ENCODE measurements around the gene CDH4. TPM values are rescaled to one million over a fixed set of nuclear protein-coding genes. Genes with fewer than 3 reads are reported as not detected.

The CDH4 gene
- polyA plus RNA-seq, 5 donors: 3.6 to 8.1 (median 4.7) TPM

DNA sequence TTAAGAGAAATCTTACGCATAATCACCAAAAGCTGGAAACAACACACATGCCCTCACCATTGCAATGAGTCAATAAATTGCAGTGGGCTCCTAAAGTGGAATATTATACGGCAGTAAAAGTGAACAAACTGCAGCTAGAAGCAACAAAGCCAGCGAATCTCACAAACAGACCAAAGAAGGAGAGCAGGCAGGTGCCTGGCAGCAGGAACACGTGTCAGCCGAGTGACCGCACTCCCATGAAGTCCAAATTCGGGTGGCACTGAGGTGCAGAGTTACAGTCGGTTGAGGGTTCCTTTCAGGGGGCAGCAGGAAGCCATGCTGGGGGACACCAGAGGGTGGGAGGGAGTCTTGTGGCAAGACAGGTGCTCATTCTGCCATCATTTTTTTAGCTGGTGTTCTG, 500.5 kb downstream of the CDH4 start:
- no peak for DNase-seq

GRCh38 chr20:61753316-61753942, 501.4 kb downstream of the CDH4 start:
- DNase-seq: no peak

GRCh38 chr20:61753987-61754956, 502.2 kb downstream of the CDH4 start:
- DNase-seq: no peak

GRCh38 chr20:61754976-61755778, 503.1 kb downstream of the CDH4 start:
- DNase-seq: no peak

GRCh38 chr20:61755971-61756845, 504.1 kb downstream of the CDH4 start:
- no peak for DNase-seq

GRCh38 chr20:61756966-61757677, 505.1 kb downstream of the CDH4 start:
- DNase-seq: no peak

DNA sequence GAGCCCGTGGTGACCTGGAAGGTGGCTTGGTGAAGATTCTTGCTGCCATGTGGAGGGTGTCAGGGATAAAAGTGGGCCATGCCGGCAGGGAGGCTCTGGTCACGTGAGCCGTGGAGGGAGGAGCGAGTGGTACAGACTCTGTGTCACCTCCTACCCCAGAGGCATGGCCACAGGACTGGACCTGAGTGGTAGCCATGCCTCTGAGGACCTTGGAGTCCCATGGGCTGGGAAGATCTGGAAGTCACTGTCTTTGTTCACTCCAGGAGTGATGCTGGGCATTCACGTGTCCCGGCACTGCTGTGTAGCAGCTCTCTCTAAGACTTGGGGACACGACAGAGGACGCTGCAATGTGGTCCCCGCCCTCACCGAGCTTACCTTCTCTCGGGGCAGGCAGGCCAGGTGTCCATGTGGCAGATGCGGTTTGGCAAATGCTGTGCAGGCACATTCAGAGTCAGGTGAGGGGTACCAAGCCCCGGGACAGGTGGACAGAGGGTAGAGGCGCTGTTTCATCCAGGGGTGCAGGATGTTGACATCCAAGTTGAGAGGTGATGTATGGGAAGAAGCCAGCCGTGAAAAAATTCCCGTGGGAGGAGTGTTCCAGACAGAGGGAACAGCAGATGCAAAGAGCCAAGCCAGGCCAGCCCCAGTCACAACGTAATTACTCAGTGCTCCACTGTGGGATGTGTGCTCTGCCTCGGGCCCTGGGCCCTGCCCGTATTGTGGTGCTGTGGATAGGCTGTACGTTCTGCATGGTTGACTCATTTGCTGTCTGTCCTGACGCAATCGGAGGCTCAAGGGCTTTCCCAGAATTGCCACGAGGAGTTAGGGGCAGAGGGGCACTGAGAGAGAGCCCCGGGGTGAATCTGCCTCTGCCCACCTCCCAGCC, 505.9 kb downstream of the CDH4 start:
- DNase-seq: no peak

DNA sequence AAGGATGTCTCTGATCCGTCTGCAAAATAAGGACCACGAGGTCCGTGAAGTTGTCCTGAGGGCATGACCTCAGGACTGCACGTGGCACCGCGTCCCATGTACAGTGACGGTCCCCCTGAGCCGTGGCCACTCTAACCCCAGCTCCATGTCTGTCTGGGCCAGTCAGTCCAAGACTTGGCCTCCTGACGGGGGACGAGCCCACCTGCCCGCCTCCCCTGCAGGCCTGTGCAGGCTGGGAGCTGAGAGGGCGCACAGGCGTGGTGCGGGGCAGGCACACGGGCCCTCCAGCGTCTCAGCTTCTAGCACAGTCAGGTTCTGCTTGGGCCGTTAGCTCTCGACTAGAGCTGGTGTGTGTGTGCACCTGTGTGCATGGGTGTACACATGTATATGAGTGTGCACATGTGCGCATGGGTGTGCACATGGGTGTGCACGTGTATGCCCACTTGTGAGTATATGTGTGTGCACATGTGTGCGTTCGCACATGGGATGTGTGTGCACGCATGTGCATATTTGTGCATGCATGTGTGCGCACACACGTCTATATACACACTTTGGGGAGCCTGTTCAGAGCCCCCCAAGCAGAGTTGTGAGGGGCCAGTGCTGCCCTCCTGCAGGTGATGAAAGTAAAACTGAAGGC, 506.6 kb downstream of the CDH4 start:
- no peak for DNase-seq

DNA sequence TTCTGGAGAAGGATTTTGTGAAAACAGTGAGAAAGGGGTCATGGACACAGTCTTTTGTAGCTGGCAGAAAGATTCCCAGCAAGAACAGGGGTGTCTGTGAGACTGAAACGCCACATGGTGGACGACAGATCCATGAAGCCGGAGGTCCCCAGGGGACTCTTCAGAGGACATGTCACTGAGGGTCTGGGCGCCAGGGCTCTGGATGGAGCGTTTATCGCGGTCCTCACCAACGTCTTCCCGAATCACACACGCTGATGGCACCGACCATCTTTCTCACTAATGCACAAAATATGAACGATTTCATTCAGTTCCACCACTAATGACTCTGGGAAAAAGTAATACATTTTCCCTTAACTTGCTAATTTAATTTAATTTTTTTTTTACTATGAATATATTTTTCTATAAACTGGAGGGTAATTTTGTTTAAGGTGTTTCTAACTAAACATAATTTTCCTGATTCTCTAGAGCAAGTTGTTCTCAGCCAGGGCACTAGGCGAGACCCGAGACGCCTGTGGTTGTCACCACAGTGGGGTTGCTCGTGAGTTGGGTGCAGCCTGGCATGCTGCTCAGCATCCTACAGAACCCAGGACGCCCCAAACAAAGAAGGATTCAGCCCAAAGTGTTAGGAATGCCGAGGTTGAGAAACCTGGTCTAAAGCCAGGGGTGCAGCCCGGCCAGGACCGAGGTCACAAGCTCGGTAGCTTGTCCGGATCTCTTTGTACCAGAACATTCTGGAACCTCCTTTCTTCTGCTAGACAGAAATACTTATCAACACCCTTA, 507.4 kb downstream of the CDH4 start:
- DNase-seq: no peak

GRCh38 chr20:61760321-61760720, 508.3 kb downstream of the CDH4 start:
- no peak for DNase-seq

- no peak for DNase-seq
Measured at GRCh38 chr20:61760731-61761130, 508.7 kb downstream of the CDH4 start.

GRCh38 chr20:61761453-61762166, 509.5 kb downstream of the CDH4 start:
- DNase-seq: no peak

GRCh38 chr20:61762167-61762710, 510.2 kb downstream of the CDH4 start:
- no peak for DNase-seq

- DNase-seq: no peak
Measured at GRCh38 chr20:61762886-61763739, 511.1 kb downstream of the CDH4 start.

GRCh38 chr20:61763740-61764400, 511.8 kb downstream of the CDH4 start:
- DNase-seq: no peak
